ENCODE data around the gene ST3GAL4.

The ST3GAL4 gene

GRCh38 chr11:126451211-126451802 is 95.8 kb downstream of the ST3GAL4 start:
- no peak for DNase-seq (ENCODE audit: low read depth)

GRCh38 chr11:126452241-126453101 is 97.0 kb downstream of the ST3GAL4 start:
- DNase-seq (ENCODE audit: low read depth): no peak

GRCh38 chr11:126456089-126456488 is 100.6 kb downstream of the ST3GAL4 start:
- DNase-seq (ENCODE audit: low read depth): no peak

GRCh38 chr11:126456783-126457542 is 101.5 kb downstream of the ST3GAL4 start:
- DNase-seq (ENCODE audit: low read depth): no peak

GRCh38 chr11:126457817-126458216 is 102.3 kb downstream of the ST3GAL4 start:
- no peak for DNase-seq (ENCODE audit: low read depth)

- no peak for DNase-seq (ENCODE audit: low read depth)
Observed at GRCh38 chr11:126459691-126460281, 104.3 kb downstream of the ST3GAL4 start.

- no peak for DNase-seq (ENCODE audit: low read depth)
Observed at GRCh38 chr11:126460417-126461095, 105.1 kb downstream of the ST3GAL4 start.

- no peak for DNase-seq (ENCODE audit: low read depth)
Observed at GRCh38 chr11:126461096-126461440, 105.6 kb downstream of the ST3GAL4 start.

- no peak for DNase-seq (ENCODE audit: low read depth)
Observed at GRCh38 chr11:126461996-126462395, 106.5 kb downstream of the ST3GAL4 start.

GRCh38 chr11:126462422-126462821 is 106.9 kb downstream of the ST3GAL4 start:
- no peak for DNase-seq (ENCODE audit: low read depth)
